Fibroblast of villous mesenchyme (primary cell): ENCODE measurements around the gene FTL. TPM values are rescaled to one million over a fixed set of nuclear protein-coding genes. Genes with fewer than 3 reads are reported as not detected.

Experiments used
- DNase-seq: peaks from one replicate; pipeline ENCODE4 v3.0.0-alpha.2; 2010; ENCODE audit warnings: low read depth
- H3K4me3 ChIP-seq: 2 replicates; pipeline ENCODE4 v1.5.1; 2011; ENCODE audit warnings: low read depth, mild to moderate bottlenecking, low read length
- CTCF ChIP-seq: IDR thresholded peaks from 2 replicates; pipeline ENCODE4 v1.5.1; 2012; ENCODE audit warnings: low read depth, mild to moderate bottlenecking, low read length; ENCODE audit not compliant: insufficient read depth
- total RNA-seq: library from RNA; depleted of rRNA; stranded (reverse); fragments of >200 nt; gene quantifications from 2 replicates; pipeline ENCODE4 v1.2.3, GENCODE V29; 2012

Gene FTL
- total RNA-seq, 1 donor: 4,150 TPM

DNA sequence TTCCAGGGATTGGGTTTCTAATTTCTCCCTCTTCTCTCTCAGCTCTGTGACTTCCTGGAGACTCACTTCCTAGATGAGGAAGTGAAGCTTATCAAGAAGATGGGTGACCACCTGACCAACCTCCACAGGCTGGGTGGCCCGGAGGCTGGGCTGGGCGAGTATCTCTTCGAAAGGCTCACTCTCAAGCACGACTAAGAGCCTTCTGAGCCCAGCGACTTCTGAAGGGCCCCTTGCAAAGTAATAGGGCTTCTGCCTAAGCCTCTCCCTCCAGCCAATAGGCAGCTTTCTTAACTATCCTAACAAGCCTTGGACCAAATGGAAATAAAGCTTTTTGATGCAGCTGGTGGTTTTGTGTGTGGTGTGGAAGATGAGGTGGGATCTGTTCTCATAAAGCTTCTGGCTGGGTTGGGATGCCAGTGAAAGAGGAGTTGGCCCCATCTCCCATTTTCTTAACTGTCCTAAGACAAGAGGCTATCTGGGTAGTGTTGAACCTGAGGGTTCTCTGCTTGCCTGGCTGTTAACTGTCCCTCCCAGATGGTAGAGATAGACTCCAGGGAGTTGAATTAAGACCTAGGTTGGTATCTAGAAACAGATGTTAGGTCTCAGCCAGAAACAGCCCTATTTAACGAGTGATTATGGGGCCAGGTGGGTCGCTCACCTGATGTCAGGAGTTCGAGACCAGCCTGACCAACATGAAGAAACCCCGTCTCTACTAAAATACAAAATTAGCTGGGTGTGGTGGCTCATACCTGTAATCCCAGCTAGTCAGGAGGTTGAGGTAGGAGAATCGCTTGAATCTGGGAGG is 1.6 kb downstream of the FTL start:
- peak overlapping the region; percentile 81 for H3K4me3 ChIP-seq
- TF ChIP-seq CTCF: no peak
- DNase-seq: peak; percentile 13

GRCh38 chr19:48967346-48968178 is 2.5 kb downstream of the FTL start:
- TF ChIP-seq CTCF: no peak
- peak; percentile 81 for DNase-seq
- H3K4me3 ChIP-seq: peak overlapping the region; percentile 81

- no peak overlapping the region for H3K4me3 ChIP-seq
- no peak for TF ChIP-seq CTCF
- DNase-seq: no peak
These were observed 3.1 kb downstream of the FTL start for GRCh38 chr19:48968179-48968661.

- TF ChIP-seq CTCF: no peak
- DNase-seq: no peak
These were observed 3.7 kb downstream of the FTL start for GRCh38 chr19:48968813-48969218.

GRCh38 chr19:48969276-48970138 is 4.4 kb downstream of the FTL start:
- no peak for DNase-seq
- TF ChIP-seq CTCF: no peak
- no peak overlapping the region for H3K4me3 ChIP-seq

More at GRCh38 chr19:48968813-48969218, 3.7 kb downstream of the FTL start:
- H3K4me3 ChIP-seq: no peak overlapping the region

- no peak for DNase-seq
- no peak overlapping the region for H3K4me3 ChIP-seq
- TF ChIP-seq CTCF: no peak
These were observed 5.1 kb downstream of the FTL start for GRCh38 chr19:48970139-48970766.
